IgD-negative memory B cell (primary cell): ENCODE data around the gene MACROD1. TPM values are rescaled to one million over a fixed set of nuclear protein-coding genes. Genes with fewer than 3 reads are reported as not detected.
"Not testable (repeated sequence)": the region's sequence is repeated elsewhere in the genome, so short reads cannot be mapped to it uniquely, and the experiment has no call there.

ENCODE experiments used
- H3K27ac Mint-ChIP-seq, 3 donors: one replicate each; pipeline ENCODE4 v1.8.0; 2020 to 2022; ENCODE audit warnings: mild to moderate bottlenecking in 3 of 3, mixed read lengths in 3 of 3, moderate library complexity in 1 of 3
- H3K27me3 Mint-ChIP-seq: one replicate; pipeline ENCODE4 v1.8.0; 2021; ENCODE audit warnings: mixed read lengths
- H3K36me3 Mint-ChIP-seq: one replicate; pipeline ENCODE4 v1.8.0; 2020; ENCODE audit warnings: mild to moderate bottlenecking, mixed read lengths
- H3K4me1 Mint-ChIP-seq, 3 donors: one replicate each; pipeline ENCODE4 v1.8.0; 2020 to 2022; ENCODE audit warnings: mixed read lengths in 3 of 3, mild to moderate bottlenecking in 1 of 3
- H3K4me3 Mint-ChIP-seq, 4 donors: one replicate each; pipeline ENCODE4 v1.8.0; 2020 to 2022; ENCODE audit warnings: mild to moderate bottlenecking in 4 of 4, mixed read lengths in 4 of 4, moderate library complexity in 3 of 4
- H3K9me3 Mint-ChIP-seq, 3 donors: one replicate each; pipeline ENCODE4 v1.8.0; 2020 to 2021; ENCODE audit warnings: mixed read lengths in 3 of 3, mild to moderate bottlenecking in 1 of 3
- polyA plus RNA-seq: library from polyadenylated mRNA; unstranded; fragments of 300-500 nt; fragmentation: Illumina TruSeq; gene quantifications from one replicate; pipeline ENCODE4 v1.2.3, GENCODE V29; 2021

The MACROD1 gene
- polyA plus RNA-seq, 1 donor from 2014 or later: 9.7 TPM

DNA sequence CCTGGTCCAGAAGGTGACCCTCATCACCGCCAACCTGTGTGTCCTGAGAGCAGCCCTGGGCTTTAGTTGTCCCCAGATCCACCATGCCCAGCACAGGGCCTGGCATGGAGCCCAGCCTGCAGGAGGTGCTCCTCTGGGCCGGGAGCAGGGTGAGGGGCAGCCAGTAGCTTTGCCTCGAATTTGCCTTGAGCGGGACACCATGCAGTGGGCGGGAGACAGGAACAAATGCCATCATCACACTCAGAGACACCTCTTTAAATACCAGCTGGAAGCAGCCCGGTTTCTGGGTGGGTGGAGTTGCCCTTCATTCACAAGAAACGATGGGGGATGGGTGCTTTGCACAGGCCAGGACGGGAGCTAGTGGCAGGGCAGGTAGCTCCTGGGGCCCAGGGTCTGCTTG is 110.8 kb downstream of the MACROD1 start:
- no peaks in the 10 kb centered on the region for H3K9me3 Mint-ChIP-seq
- H3K27ac Mint-ChIP-seq: peak overlapping the region in 1 of 3 donors; percentile 95
- no peaks in the 10 kb centered on the region for H3K36me3 Mint-ChIP-seq
- no peaks in the 10 kb centered on the region for H3K4me1 Mint-ChIP-seq
- H3K27me3 Mint-ChIP-seq: no peaks in the 10 kb centered on the region
- H3K4me3 Mint-ChIP-seq: peak overlapping the region in 1 of 4 donors; percentile 60

DNA sequence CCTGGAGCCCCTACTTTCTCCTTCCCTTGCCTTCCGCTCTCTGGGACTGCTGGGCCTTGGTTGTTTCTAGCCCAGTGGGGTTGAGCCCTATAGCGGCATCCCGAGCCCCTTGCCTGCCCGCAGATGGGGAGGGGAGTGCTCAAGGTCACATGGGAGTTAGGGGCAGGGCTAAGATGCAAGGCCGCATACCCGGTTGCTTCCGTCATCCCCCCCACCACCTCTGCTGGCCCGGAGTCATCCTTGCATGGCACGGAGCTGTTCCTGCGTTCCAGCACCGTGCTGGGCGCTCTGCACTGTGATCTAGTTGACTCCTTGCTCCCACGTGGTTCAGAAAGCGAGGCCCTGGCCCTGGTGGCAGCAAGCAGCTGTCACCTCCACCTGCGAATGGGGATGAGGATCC is 112.2 kb downstream of the MACROD1 start:
- no peaks in the 10 kb centered on the region for H3K4me1 Mint-ChIP-seq
- no peaks in the 10 kb centered on the region for H3K36me3 Mint-ChIP-seq
- no peak overlapping the region for H3K4me3 Mint-ChIP-seq
- no peaks in the 10 kb centered on the region for H3K27me3 Mint-ChIP-seq
- no peaks in the 10 kb centered on the region for H3K9me3 Mint-ChIP-seq
- H3K27ac Mint-ChIP-seq: no peak overlapping the region

DNA sequence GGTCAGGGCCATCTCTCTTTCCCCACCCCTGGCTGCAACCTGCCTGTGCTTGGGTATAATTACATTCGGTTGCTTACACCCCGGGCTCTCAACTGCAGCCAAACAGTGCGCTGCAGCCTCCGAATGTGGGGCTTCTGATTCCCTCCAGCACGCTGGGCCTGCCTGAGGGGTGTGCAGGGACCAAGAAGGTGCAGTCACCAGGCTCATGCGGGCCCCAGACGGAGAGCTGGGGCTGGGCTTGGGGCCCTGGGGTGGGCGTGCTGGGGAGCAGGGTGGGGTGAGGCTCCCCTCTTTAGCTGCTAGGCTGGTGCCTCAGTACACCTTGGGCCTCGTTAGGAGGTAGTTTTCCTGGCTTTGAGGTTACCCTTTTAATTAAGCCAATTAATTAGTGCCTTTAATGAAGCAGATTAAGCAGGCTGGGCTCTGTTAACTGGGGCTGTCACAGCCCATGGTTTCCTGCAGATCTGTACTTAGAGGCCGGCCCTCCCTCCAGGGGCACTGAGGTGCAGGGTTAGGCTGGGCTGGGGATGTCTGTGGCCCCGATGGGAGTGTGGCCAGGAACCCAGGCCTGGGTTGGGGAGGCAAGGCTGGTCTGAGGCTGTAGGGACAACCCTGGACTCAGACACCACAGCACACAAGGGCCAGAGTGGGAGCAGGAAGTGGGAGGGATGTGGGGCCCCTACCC is 112.8 kb downstream of the MACROD1 start:
- H3K27ac Mint-ChIP-seq: no peak overlapping the region
- no peaks in the 10 kb centered on the region for H3K9me3 Mint-ChIP-seq
- H3K4me1 Mint-ChIP-seq: no peaks in the 10 kb centered on the region

DNA sequence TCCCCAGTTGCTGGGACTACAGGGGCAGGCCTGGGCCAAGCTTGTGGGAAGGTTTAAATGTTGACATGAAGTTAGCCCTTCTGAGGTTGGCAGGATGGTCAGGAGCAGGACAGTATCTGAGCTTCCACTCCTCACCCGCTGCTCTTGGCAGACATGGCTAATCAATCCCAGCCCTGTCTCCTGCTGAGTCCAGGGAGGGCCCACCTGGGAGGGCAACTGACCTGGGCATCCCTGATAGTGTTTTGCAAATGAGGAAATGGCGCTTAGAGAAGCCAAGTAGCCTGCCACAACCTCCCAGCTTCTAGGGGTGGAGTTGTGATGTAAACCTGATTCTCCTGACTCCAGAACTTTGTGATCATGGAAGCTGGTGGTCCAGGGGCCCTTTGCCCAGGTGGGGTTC is 113.5 kb downstream of the MACROD1 start:
- no peaks in the 10 kb centered on the region for H3K27me3 Mint-ChIP-seq
- H3K4me3 Mint-ChIP-seq: no peak overlapping the region
- H3K27ac Mint-ChIP-seq: no peak overlapping the region

More for the DNA sequence above, 112.8 kb downstream of the MACROD1 start:
- H3K27me3 Mint-ChIP-seq: no peaks in the 10 kb centered on the region
- no peak overlapping the region for H3K4me3 Mint-ChIP-seq
- no peaks in the 10 kb centered on the region for H3K36me3 Mint-ChIP-seq

DNA sequence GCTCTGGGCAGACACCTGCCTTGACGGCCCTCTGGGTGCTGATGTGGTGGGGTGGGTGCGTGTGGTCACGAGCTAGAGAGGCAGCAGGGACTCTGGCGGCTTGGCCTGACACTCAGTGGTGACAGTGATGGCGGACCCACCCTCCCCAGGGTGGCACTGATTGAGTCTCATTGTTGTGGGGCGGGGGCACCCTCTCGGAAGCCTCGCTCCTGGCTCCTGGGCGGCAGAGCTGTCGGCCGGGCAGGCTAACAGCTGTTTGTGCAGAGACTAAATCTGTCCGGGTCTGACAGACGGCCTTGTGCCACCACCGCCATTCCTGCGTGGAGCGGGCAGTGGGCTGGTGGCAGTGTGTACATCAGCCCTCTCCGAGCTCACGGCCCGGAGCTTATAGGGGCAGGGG is 114.6 kb downstream of the MACROD1 start:
- Mint-ChIP-seq H3K4me3 (no peak overlapping the region), H3K4me1 (no peaks in the 10 kb centered on the region), H3K36me3 (no peaks in the 10 kb centered on the region), H3K27ac (peak overlapping the region in 1 of 3 donors; percentile 50), H3K27me3 (no peaks in the 10 kb centered on the region), H3K9me3 (no peaks in the 10 kb centered on the region)

More for the DNA sequence above, 113.5 kb downstream of the MACROD1 start:
- Mint-ChIP-seq H3K36me3 (no peaks in the 10 kb centered on the region), H3K9me3 (no peaks in the 10 kb centered on the region), H3K4me1 (no peaks in the 10 kb centered on the region)

DNA sequence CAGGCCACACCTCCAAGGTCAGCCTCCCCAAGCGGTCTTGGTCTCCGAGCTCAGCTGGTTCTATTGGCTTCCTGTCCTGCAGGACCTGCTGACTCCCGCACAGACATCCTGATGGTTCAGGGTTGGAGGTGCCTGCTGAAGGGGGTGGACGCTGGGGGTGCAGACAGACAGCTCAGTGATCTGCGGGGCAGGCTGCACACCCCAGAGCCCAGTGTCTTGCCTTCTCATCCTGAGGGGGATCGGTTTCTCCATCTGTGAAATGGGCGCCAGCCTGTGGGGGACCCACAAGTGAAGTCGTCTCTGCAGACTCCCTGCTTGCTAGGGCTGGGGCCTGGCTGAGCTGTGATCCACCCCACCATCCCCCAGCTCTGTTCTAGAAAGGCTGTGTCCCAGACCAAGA is 116.4 kb downstream of the MACROD1 start:
- Mint-ChIP-seq H3K4me3 (no peak overlapping the region), H3K36me3 (no peaks in the 10 kb centered on the region), H3K4me1 (peaks cover 0 to 2% (median 0%) of the 10 kb centered on the region in 3 donors), H3K27me3 (no peaks in the 10 kb centered on the region), H3K27ac (no peak overlapping the region), H3K9me3 (no peaks in the 10 kb centered on the region)

DNA sequence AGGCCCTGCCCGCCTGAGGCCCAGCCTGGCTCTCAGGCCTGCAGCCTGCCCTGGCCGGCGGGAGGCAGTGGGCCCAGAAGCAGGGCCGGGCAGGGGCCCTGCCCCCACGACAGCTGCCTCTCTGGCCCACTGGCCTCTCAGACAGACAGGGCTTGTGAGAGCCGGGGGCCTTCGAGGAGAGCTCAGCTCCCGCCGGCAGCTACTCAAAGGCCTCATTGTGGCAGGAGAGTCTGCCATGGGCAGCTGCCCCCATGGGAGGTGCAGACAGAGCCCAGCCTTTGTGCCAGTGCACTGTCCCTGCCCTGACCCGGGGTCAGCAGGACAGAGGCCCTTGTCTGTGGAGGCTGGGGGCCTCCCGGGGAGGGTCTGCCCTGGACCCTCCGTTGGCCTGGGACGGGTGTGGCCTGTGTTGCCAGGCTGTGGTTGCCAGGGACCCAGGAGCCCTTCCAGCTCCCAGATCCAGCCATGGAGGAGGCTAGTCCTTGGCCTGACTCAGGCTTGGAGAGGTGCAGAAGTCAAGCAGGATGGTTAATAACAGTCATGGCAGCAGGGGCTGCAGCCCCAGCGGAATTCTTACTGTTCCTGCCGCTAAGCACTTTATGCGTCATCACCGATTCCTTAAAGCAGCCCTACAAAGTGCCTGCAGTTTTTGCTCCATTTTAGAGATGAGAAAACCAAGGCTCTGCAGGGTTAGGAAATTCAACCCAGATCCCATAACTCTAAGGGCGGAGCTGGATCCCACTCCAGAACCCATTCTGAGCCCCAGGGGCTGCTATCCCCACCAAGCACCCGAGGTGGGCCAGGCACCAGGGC is 117.7 kb downstream of the MACROD1 start:
- Mint-ChIP-seq H3K9me3 (no peaks in the 10 kb centered on the region), H3K27me3 (no peaks in the 10 kb centered on the region), H3K4me1 (peaks cover 0 to 2% (median 0%) of the 10 kb centered on the region in 3 donors), H3K36me3 (no peaks in the 10 kb centered on the region), H3K27ac (no peak overlapping the region), H3K4me3 (no peak overlapping the region)

DNA sequence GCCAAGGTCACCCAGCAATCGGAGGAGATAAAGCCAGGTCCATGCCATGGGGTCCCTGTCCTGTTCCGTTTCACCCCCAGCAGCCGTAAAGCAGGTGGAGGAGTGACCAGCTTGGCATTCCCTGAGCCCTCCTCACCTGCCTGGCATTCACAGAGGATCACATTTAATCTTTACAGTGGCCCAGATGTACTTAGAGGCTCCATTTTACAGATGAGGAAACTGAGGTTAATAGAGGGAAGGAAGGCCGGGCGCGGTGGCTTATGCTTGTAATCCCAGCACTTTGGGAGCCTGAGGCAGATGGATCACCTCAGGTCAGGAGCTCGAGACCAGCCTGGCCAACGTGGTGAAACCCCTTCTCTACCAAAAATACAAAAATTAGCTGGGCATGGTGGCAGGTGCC is 118.5 kb downstream of the MACROD1 start:
- not testable (repeated sequence) for H3K9me3 Mint-ChIP-seq, H3K4me3 Mint-ChIP-seq, H3K27me3 Mint-ChIP-seq, H3K36me3 Mint-ChIP-seq, H3K27ac Mint-ChIP-seq, H3K4me1 Mint-ChIP-seq

DNA sequence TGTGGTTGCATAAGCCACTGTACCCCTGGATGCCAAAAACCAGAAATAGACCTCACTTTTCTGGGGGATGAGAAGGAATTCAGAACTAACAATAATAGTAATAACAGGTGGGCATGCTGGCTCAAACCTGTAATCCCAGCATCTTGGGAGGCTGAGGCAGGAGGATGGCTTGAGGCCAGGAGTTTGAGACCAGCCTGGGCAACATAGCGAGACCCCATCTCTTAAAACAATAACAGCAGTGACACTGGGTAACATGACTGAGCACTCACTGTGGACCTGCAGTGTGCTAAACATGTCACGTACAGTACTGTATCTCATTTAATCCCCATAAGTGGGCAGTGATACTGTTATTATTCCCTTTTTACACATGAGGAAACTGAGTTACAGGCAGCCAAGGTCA is 120.2 kb downstream of the MACROD1 start:
- Mint-ChIP-seq H3K4me1 (peaks cover 0 to 2% (median 0%) of the 10 kb centered on the region in 3 donors), H3K27ac (no peak overlapping the region), H3K4me3 (no peak overlapping the region), H3K27me3 (peaks cover 2% of the 10 kb centered on the region), H3K9me3 (no peaks in the 10 kb centered on the region), H3K36me3 (no peaks in the 10 kb centered on the region)

DNA sequence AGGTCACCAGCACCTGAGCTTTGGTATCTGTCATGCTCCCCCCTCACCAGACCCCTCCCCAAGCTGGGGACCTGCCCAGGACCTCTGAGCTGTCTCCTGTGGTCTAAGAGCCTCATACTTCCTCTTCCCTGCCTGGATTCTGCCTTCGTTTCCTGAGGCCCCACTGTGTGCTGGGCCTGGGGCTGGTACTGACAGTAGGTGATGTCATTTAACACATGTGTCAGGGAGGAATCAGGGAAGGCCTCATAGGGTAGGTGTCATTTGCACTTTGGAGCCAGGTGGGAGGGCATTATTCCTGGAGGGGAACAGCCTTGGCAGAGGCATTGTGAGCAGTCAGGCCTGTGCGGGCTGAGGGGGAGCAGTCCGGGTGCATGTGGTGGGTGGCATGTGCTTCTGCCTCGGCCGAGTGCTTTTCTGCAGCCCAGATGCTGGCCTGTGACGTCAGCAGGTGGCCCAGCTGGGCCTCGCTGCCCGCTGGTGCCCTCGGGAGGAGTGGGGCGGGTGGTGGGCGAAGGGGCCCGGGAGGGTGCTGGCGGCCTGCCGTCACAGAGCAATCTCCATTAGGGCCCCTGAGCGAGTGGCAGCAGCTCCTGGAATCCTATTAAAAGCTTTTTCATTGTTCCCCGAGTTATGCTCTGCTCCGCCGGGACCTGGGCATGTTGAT is 121.1 kb downstream of the MACROD1 start:
- Mint-ChIP-seq H3K27me3 (peaks cover 4% of the 10 kb centered on the region), H3K4me3 (no peak overlapping the region)

DNA sequence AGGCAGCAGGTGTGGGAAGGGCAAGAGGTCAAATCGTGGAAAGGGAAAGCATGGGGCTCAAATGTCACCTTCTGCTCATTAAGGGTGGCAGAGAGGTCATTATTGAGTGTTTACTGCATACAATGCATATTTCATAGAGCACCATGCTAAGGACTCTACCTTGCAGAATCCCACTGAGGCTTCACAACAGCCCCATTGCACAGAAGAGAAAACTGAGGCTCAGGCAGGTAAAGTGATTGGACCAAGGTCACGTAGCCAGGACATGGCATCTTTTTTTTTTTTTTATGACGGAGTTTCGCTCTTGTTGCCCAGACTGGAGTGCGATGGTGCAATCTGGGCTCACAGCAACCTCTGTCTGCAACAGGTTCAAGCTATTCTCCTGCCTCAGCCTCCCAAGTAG is 122.4 kb downstream of the MACROD1 start:
- Mint-ChIP-seq H3K4me1 (peaks cover 0 to 2% (median 0%) of the 10 kb centered on the region in 3 donors), H3K27me3 (peaks cover 6% of the 10 kb centered on the region), H3K9me3 (no peaks in the 10 kb centered on the region), H3K36me3 (no peaks in the 10 kb centered on the region), H3K4me3 (no peak overlapping the region), H3K27ac (no peak overlapping the region)

More for the DNA sequence above, 121.1 kb downstream of the MACROD1 start:
- Mint-ChIP-seq H3K9me3 (no peaks in the 10 kb centered on the region), H3K36me3 (no peaks in the 10 kb centered on the region), H3K4me1 (peaks cover 0 to 2% (median 0%) of the 10 kb centered on the region in 3 donors), H3K27ac (peak overlapping the region in 1 of 3 donors; percentile 53)

DNA sequence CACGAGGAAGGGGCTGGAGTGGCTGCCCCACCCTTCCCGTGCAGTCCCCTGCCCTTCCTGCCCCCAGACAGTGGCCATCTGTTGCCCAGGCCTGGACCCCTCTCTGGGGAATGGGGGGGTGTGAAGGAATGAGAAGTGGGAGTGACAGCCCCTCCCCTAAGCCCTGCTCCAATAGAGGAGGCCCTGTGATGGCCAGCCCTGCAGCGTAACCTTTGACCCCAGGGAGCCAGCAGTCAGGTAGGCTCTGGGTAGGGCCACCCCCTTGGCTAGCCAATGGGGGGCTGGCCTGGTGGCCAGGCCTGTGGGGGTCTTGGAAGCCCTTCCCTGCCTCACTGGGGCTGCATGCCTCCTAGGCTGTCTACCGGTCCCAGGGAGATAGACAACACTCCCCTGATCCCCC is 123.6 kb downstream of the MACROD1 start:
- no peaks in the 10 kb centered on the region for H3K36me3 Mint-ChIP-seq
- no peaks in the 10 kb centered on the region for H3K9me3 Mint-ChIP-seq
- peaks cover 11% of the 10 kb centered on the region for H3K27me3 Mint-ChIP-seq
- H3K4me1 Mint-ChIP-seq: peaks cover 0 to 2% (median 0%) of the 10 kb centered on the region in 3 donors
- no peak overlapping the region for H3K27ac Mint-ChIP-seq
- H3K4me3 Mint-ChIP-seq: no peak overlapping the region

DNA sequence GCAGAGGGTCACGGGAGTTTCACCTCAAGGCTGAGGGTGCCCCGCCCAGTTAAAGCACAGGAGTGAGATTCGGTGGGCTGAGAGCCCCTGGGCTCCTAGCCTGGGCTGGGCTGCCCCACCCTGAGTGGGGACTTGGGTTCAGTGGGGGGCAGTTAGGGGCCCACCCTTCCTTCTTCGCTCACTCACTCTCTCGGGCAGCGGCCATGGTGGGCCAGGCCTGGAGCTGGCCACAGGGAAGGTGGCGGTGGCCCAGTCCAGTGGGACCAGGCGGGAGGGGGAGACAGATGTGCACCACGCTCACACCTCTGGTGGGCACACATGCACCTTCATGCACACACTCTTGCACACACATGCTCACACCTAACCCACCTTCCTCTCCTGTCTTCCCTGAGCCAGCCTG is 124.1 kb downstream of the MACROD1 start:
- H3K4me1 Mint-ChIP-seq: peaks cover 0 to 2% (median 0%) of the 10 kb centered on the region in 3 donors
- no peaks in the 10 kb centered on the region for H3K9me3 Mint-ChIP-seq
- H3K36me3 Mint-ChIP-seq: no peaks in the 10 kb centered on the region
- no peak overlapping the region for H3K27ac Mint-ChIP-seq
- peaks cover 12% of the 10 kb centered on the region for H3K27me3 Mint-ChIP-seq
- no peak overlapping the region for H3K4me3 Mint-ChIP-seq

DNA sequence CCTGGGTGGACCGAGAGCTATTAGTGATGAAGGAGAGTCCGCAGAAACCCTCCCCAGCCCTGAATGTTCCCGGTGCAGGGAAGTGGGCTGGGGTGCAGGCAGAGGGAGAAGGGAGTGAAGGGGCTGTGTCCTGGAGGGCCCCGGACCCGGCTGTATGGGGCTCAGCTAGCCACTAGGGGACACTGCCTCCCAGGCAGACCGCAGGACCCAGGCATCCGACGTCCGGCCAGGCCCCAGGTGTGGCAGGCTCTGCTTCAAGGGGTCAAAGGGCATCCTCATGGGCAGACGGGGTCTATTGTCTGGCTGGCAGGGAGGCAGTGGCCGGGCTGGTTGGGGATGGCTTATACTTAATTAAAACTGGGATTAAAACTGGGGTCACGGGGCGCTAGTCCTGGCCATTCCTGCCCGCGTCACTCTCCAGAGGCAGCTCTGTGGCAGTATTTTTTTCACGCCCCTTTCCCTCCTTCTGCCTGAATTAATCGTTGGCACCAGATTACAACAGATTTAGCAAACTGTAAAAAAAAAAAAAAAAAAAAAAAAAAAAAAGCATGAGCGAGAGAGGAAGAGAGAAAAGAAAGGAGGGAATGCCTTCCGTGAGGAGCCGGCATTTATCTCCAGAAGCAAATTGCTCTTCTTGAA is 125.1 kb downstream of the MACROD1 start:
- peaks cover 12% of the 10 kb centered on the region for H3K27me3 Mint-ChIP-seq
- no peak overlapping the region for H3K27ac Mint-ChIP-seq
- H3K36me3 Mint-ChIP-seq: no peaks in the 10 kb centered on the region
- peaks cover 0 to 2% (median 0%) of the 10 kb centered on the region in 3 donors for H3K4me1 Mint-ChIP-seq
- no peaks in the 10 kb centered on the region for H3K9me3 Mint-ChIP-seq
- H3K4me3 Mint-ChIP-seq: no peak overlapping the region
